Gastroesophageal sphincter (tissue), 4 donors: ENCODE results near the gene CSN2. TPM values are rescaled to one million over a fixed set of nuclear protein-coding genes. Genes with fewer than 3 reads are reported as not detected.
"Not testable (repeated sequence)": the region's sequence is repeated elsewhere in the genome, so short reads cannot be mapped to it uniquely, and the experiment has no call there.

ENCODE experiments used
- ATAC-seq: fragments of 150-250 bp; one replicate; pipeline ENCODE4 v1.9.1; 2016; ENCODE audit warnings: mild to moderate bottlenecking, moderate library complexity
- H3K27ac ChIP-seq, 4 donors: fragments of 200-600 bp; sonication (generic) in 3 of 4; 1 replicate in 3 of 4; 2 replicates in 1 of 4; pipeline ENCODE4 v1.5.1; 2016 to 2019
- H3K27me3 ChIP-seq: fragments of 200-600 bp; sonication (generic); one replicate; pipeline ENCODE4 v1.5.1; 2019
- H3K36me3 ChIP-seq, 2 donors: fragments of 200-600 bp; sonication (generic); one replicate each; pipeline ENCODE4 v1.5.1; 2019; ENCODE audit warnings: control low read depth in 1 of 2
- H3K4me1 ChIP-seq, 3 donors: fragments of 200-600 bp; sonication (generic); 1 replicate in 2 of 3; 2 replicates in 1 of 3; pipeline ENCODE4 v1.5.1; 2016 to 2019; ENCODE audit warnings: control low read depth in 2 of 3
- H3K4me3 ChIP-seq, 2 donors: fragments of 200-600 bp; sonication (generic); one replicate each; pipeline ENCODE4 v1.5.1; 2019; ENCODE audit warnings: mild to moderate bottlenecking in 1 of 2, moderate library complexity in 1 of 2
- H3K9me3 ChIP-seq, 3 donors: fragments of 200-600 bp; sonication (generic); one replicate each; pipeline ENCODE4 v1.5.1; 2017 to 2019; ENCODE audit warnings: control low read depth in 2 of 3
- EP300 ChIP-seq: sonication (generic); formaldehyde crosslinking; IDR thresholded peaks from one replicate; pipeline ENCODE4 v1.6.1; 2017; ENCODE audit warnings: antibody characterized with exemption, mild to moderate bottlenecking
- POLR2A ChIP-seq, 2 donors: fragments of 450-650 bp; IDR thresholded peaks; one replicate each; pipeline ENCODE4 v1.6.1; 2017; ENCODE audit warnings: antibody characterized with exemption in 2 of 2, mild to moderate bottlenecking in 2 of 2, moderate library complexity in 1 of 2
- POLR2AphosphoS5 ChIP-seq: sonication (generic); formaldehyde crosslinking; IDR thresholded peaks from one replicate; pipeline ENCODE4 v1.6.1; 2017; ENCODE audit warnings: antibody characterized with exemption
- WGBS, 2 donors: methylation state at CpG; one replicate each; pipeline ENCODE4 v1.1.5; 2018; ENCODE audit warnings: low coverage in 1 of 2; 5-methylcytosine and 5-hydroxymethylcytosine counted together
- total RNA-seq, 4 donors: library from RNA; depleted of rRNA; stranded (reverse); fragments of >200 nt; gene quantifications; one replicate each; pipeline ENCODE4 v1.1.0, GENCODE V29; 2016
- TF ChIP-seq, protein P1 (sequence below), 4 experiments: fragments of 200-600 bp in 2 of 4; fragments of 450-650 bp in 2 of 4; sonication (generic) in 1 of 4; IDR thresholded peaks; one replicate each; pipeline ENCODE4 v1.5.1; 2017 to 2019; ENCODE audit warnings: antibody characterized with exemption in 4 of 4, mild to moderate bottlenecking in 2 of 4, moderate library complexity in 2 of 4

CSN2 gene
- total RNA-seq, 4 donors from 2014 or later, result not detected

DNA sequence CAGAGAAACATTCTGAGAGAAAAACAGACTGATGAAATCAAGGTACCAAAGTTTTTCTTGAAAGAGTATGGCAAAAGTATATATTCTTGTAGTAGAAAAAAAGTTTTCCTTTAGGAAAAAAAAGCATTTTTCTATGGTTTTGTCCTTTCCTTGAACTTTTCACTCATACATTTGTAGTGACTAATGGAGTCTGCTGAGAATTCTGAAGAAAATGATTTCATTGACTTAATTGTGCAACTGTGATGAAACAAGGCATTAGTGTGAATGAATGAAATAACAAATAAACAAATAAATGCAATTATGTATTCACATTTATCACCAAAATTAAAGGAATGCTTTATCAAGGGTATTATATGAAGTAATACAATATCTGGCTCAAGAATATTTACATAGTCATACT is 29.0 kb downstream of the CSN2 start:
- Histone ChIP-seq H3K4me1 (no peaks in the 10 kb centered on the region), H3K36me3 (no peaks in the 10 kb centered on the region), H3K27me3 (no peaks in the 10 kb centered on the region), H3K27ac (no peak overlapping the region), H3K4me3 (no peak overlapping the region), H3K9me3 (no peaks in the 10 kb centered on the region)
- TF ChIP-seq, protein P1, sequence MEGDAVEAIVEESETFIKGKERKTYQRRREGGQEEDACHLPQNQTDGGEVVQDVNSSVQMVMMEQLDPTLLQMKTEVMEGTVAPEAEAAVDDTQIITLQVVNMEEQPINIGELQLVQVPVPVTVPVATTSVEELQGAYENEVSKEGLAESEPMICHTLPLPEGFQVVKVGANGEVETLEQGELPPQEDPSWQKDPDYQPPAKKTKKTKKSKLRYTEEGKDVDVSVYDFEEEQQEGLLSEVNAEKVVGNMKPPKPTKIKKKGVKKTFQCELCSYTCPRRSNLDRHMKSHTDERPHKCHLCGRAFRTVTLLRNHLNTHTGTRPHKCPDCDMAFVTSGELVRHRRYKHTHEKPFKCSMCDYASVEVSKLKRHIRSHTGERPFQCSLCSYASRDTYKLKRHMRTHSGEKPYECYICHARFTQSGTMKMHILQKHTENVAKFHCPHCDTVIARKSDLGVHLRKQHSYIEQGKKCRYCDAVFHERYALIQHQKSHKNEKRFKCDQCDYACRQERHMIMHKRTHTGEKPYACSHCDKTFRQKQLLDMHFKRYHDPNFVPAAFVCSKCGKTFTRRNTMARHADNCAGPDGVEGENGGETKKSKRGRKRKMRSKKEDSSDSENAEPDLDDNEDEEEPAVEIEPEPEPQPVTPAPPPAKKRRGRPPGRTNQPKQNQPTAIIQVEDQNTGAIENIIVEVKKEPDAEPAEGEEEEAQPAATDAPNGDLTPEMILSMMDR (IDR thresholded peaks at IDR 0.05), result no peak
- TF ChIP-seq EP300, result no peak
- TF ChIP-seq POLR2AphosphoS5, result no peak
- no peak for TF ChIP-seq POLR2A (IDR thresholded peaks at IDR 0.05)
- no peak for ATAC-seq

DNA sequence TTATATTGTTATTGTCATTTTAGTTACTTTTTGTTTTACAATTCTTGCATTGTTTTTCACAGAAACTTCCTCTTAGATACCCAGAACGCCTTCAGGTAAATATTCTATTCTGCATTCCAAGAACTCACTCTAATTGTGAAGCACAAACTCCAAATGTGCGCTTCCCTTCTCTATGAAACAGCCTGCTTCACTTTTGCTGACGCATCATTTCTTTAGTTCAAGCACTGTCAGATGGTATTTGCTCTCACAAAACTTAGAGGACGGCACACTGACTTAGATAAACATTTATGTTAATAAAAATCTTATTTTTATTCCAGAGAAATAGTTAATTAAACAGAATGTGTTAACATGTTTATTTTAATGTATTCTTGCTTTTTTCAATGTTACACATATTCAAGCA is 31.4 kb downstream of the CSN2 start:
- Histone ChIP-seq H3K9me3 (no peaks in the 10 kb centered on the region), H3K4me1 (no peaks in the 10 kb centered on the region), H3K27ac (no peak overlapping the region), H3K27me3 (no peaks in the 10 kb centered on the region), H3K4me3 (no peak overlapping the region), H3K36me3 (no peaks in the 10 kb centered on the region)
- ATAC-seq, result no peak
- TF ChIP-seq EP300, result no peak
- TF ChIP-seq, protein P1 (IDR thresholded peaks at IDR 0.05), result no peak
- no peak for TF ChIP-seq POLR2A (IDR thresholded peaks at IDR 0.05)
- no peak for TF ChIP-seq POLR2AphosphoS5
- WGBS, 2 donors, result 24 to 52% methylated on average over 4 of the region's 4 CpGs

DNA sequence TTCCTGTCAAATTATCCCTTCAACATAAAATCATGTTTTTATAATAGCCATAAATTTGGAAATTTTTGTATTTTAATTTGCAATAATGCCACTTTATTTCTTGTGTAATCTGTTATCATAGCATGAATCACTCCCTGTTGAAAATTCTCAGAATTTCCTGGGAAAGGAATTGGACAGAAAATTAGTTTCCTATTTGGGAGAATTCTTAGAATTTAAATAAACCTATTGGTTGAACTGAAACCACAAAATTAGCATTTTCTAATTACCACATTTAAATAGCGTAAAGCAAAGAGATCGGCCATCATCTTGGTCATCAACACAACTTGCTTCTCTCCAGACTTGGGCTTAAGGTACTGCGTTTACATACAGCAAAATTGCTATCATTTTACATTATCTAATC is 34.8 kb downstream of the CSN2 start, which contains the start of gene CSN1S1:
TSS of gene CSN1S1 (plus strand) at position 301 of the 400 bp plus-strand sequence. CDS start 1,488 bp downstream, outside the sequence.
- Histone ChIP-seq H3K4me1 (no peaks in the 10 kb centered on the region), H3K9me3 (no peaks in the 10 kb centered on the region), H3K27me3 (no peaks in the 10 kb centered on the region), H3K27ac (no peak within 1 kb of the TSS), H3K4me3 (no peak within 1 kb of the TSS), H3K36me3 (no peaks in the 10 kb centered on the region)
- ATAC-seq, result no peak
- no peak for TF ChIP-seq EP300
- no peak for TF ChIP-seq POLR2A (IDR thresholded peaks at IDR 0.05)
- TF ChIP-seq, protein P1 (IDR thresholded peaks at IDR 0.05), result no peak
- TF ChIP-seq POLR2AphosphoS5, result no peak
- 92 to 93% methylated on average over 3 of the region's 3 CpGs for WGBS, 2 donors

DNA sequence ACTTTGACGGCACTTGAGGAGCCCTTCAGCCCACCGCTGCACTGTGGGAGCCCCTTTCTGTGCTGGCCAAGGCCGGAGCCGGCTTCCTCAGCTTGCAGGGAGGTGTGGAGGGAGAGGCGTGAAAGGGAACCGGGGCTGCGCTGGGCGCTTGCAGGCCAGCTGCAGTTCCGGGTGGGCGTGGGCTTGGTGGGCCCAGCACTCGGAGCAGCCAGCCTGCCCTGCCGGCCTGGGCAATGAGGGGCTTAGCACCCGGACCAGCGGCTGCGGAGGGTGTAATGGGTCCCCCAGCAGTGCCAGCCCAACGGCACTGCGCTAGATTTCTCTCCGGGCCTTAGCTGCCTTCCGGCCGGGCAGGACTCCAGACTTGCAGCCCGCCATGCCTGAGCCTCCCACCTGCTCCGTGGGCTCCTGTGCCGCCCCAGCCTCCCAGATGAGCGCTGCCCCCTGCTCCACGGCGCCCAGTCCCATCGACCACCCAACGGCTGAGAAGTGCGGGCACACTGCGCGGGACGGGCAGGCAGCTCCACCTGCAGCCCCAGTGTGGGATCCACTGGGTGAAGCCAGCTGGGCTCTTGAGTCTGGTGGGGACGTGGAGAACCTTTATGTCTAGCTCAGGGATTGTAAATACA is 41.6 kb downstream of the CSN2 start:
- H3K9me3 ChIP-seq, H3K27me3 ChIP-seq, H3K4me1 ChIP-seq, H3K36me3 ChIP-seq, H3K4me3 ChIP-seq, ATAC-seq, H3K27ac ChIP-seq: not testable (repeated sequence)
- no CpG with 5 or more reads among the region's 33 CpGs for WGBS, 2 donors

DNA sequence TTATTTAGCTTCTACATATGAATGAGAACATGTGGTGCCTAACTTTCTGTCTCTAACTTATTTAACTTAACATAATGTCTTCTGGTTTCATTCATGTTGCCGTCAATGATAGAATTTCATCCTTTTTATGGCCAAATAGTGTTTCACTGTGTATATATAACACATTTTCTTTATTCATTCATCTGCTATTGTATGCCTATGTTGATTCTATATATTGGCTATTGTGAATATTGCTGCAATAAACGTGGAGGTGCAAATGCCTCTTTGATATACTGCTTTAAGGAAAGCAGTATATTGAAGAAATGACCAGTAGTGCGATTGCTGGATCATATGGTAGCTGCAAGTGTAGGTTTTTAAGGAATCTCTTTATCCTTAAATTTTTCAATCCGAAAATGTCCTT is 44.7 kb downstream of the CSN2 start:
- ATAC-seq, result no peak
- no peaks in the 10 kb centered on the region for H3K9me3 ChIP-seq
- no peaks in the 10 kb centered on the region for H3K4me1 ChIP-seq
- no peaks in the 10 kb centered on the region for H3K36me3 ChIP-seq
- TF ChIP-seq POLR2AphosphoS5 (no peak), POLR2A (IDR thresholded peaks at IDR 0.05) (no peak), EP300 (no peak)
- TF ChIP-seq, protein P1 (IDR thresholded peaks at IDR 0.05), result no peak
- no peak overlapping the region for H3K27ac ChIP-seq
- WGBS, 2 donors, result 35 to 50% methylated on average over 4 of the region's 4 CpGs
- H3K27me3 ChIP-seq, result no peaks in the 10 kb centered on the region
- no peak overlapping the region for H3K4me3 ChIP-seq
